NCI-H1048 (cell line): ENCODE measurements around the gene GTPBP3.
"Not testable (repeated sequence)": the region's sequence is repeated elsewhere in the genome, so short reads cannot be mapped to it uniquely, and the experiment has no call there.

Experiments used
- DNase-seq: peaks from one replicate; lab custom pipeline; 2025; lab: John Stamatoyannopoulos, UW

GTPBP3 gene

GRCh38 chr19:17346109-17346671 is 8.8 kb downstream of the GTPBP3 start:
- DNase-seq, result no peak

GRCh38 chr19:17347361-17347760 is 10.0 kb downstream of the GTPBP3 start:
- DNase-seq, result no peak

- no peak for DNase-seq
Observed at GRCh38 chr19:17347877-17348276, 10.5 kb downstream of the GTPBP3 start.

- DNase-seq, result no peak
Observed at GRCh38 chr19:17348700-17349099, 11.3 kb downstream of the GTPBP3 start.

- no peak for DNase-seq
Observed at GRCh38 chr19:17351815-17352435, 14.6 kb downstream of the GTPBP3 start.

GRCh38 chr19:17352608-17353280 is 15.4 kb downstream of the GTPBP3 start:
- no peak for DNase-seq

- no peak for DNase-seq
Observed at GRCh38 chr19:17353386-17353785, 16.0 kb downstream of the GTPBP3 start.

- DNase-seq, result no peak
Observed at GRCh38 chr19:17357078-17357666, 19.8 kb downstream of the GTPBP3 start.

- no peak for DNase-seq
Observed at GRCh38 chr19:17357724-17358123, 20.4 kb downstream of the GTPBP3 start.

- no peak for DNase-seq
Observed at GRCh38 chr19:17358395-17358794, 21.0 kb downstream of the GTPBP3 start.

- DNase-seq, result no peak
Observed at GRCh38 chr19:17359905-17360800, 22.8 kb downstream of the GTPBP3 start.

- not testable (repeated sequence) for DNase-seq
Observed at GRCh38 chr19:17363852-17364605, 26.7 kb downstream of the GTPBP3 start.

- no peak for DNase-seq
Observed at GRCh38 chr19:17365361-17365760, 28.0 kb downstream of the GTPBP3 start.

GRCh38 chr19:17370026-17370587 is 32.8 kb downstream of the GTPBP3 start:
- no peak for DNase-seq

GRCh38 chr19:17376935-17377600 is 39.7 kb downstream of the GTPBP3 start, which contains the start of gene PLVAP:
TSS of gene PLVAP (minus strand) at chr19:17377342. CDS start at chr19:17377288, 54 bp downstream.
- DNase-seq, result no peak

GRCh38 chr19:17378271-17378670 is 40.9 kb downstream of the GTPBP3 start:
- DNase-seq, result no peak

GRCh38 chr19:17379221-17379631 is 41.9 kb downstream of the GTPBP3 start:
- DNase-seq, result no peak

GRCh38 chr19:17380426-17381138 is 43.2 kb downstream of the GTPBP3 start:
- DNase-seq, result no peak

GRCh38 chr19:17385878-17386611 is 48.7 kb downstream of the GTPBP3 start:
- DNase-seq, result no peak
